Measurements from ENCODE around the gene RAB27B. TPM values are rescaled to one million over a fixed set of nuclear protein-coding genes. Genes with fewer than 3 reads are reported as not detected.

RAB27B gene
- total RNA-seq, 1 donor from 2014 or later, result 0.64 TPM

- DNase-seq (no peak), ATAC-seq (ENCODE audit: low read depth) (no peak)
- ChIA-PET POLR2A (no interaction called here), CTCF (no interaction called here)
- Mint-ChIP-seq H3K36me3 (ENCODE audit: low read depth) (no peaks in the 10 kb centered on the region), H3K9me3 (no peaks in the 10 kb centered on the region), H3K4me1 (no peaks in the 10 kb centered on the region), H3K27me3 (peaks cover 3% of the 10 kb centered on the region), H3K27ac (no peak overlapping the region), H3K4me3 (no peak overlapping the region)
- TF ChIP-seq CTCF (IDR thresholded peaks at IDR 0.05), result no peak
- intact Hi-C loops (cut with micrococcal nuclease), result no loop called here
These were observed 96.7 kb downstream of the RAB27B start for GRCh38 chr18:54924948-54925347.

GRCh38 chr18:54926593-54927325 lies 98.5 kb downstream of the RAB27B start:
- Mint-ChIP-seq H3K4me3 (no peak overlapping the region), H3K27me3 (peaks cover 3% of the 10 kb centered on the region), H3K9me3 (no peaks in the 10 kb centered on the region), H3K36me3 (ENCODE audit: low read depth) (no peaks in the 10 kb centered on the region), H3K27ac (no peak overlapping the region), H3K4me1 (no peaks in the 10 kb centered on the region)
- ChIA-PET POLR2A (no interaction called here), CTCF (interaction anchor here (0.8 kb wide), 1 partner anchor 17 kb away, joined by 3 read pairs; no protein-coding TSS in a partner anchor)
- ATAC-seq (ENCODE audit: low read depth) (no peak), DNase-seq (no peak)
- no peak for TF ChIP-seq CTCF (IDR thresholded peaks at IDR 0.05)
- intact Hi-C loops (cut with micrococcal nuclease), result no loop called here

GRCh38 chr18:54928236-54928635 lies 100.0 kb downstream of the RAB27B start:
- ChIA-PET CTCF (no interaction called here), POLR2A (no interaction called here)
- intact Hi-C loops (cut with micrococcal nuclease), result no loop called here
- Mint-ChIP-seq H3K27me3 (peaks cover 1% of the 10 kb centered on the region), H3K27ac (no peak overlapping the region), H3K4me1 (no peaks in the 10 kb centered on the region), H3K4me3 (no peak overlapping the region), H3K36me3 (ENCODE audit: low read depth) (no peaks in the 10 kb centered on the region), H3K9me3 (no peaks in the 10 kb centered on the region)
- no peak for TF ChIP-seq CTCF (IDR thresholded peaks at IDR 0.05)
- ATAC-seq (ENCODE audit: low read depth), result no peak
- DNase-seq, result no peak

- no peak for ATAC-seq (ENCODE audit: low read depth)
- intact Hi-C loops (cut with micrococcal nuclease), result no loop called here
- POLR2A ChIA-PET, result no interaction called here
- no peak for DNase-seq
- Mint-ChIP-seq H3K4me3 (no peak overlapping the region), H3K27ac (no peak overlapping the region), H3K4me1 (no peaks in the 10 kb centered on the region), H3K9me3 (no peaks in the 10 kb centered on the region), H3K36me3 (ENCODE audit: low read depth) (no peaks in the 10 kb centered on the region), H3K27me3 (peaks cover 1% of the 10 kb centered on the region)
- CTCF ChIA-PET, result no interaction called here
- TF ChIP-seq CTCF (IDR thresholded peaks at IDR 0.05), result no peak
These were observed 102.9 kb downstream of the RAB27B start for GRCh38 chr18:54931152-54931551.

GRCh38 chr18:54932472-54932871 lies 104.2 kb downstream of the RAB27B start:
- Mint-ChIP-seq H3K27ac (no peak overlapping the region), H3K27me3 (peaks cover 4% of the 10 kb centered on the region), H3K4me3 (no peak overlapping the region), H3K36me3 (ENCODE audit: low read depth) (no peaks in the 10 kb centered on the region), H3K4me1 (no peaks in the 10 kb centered on the region), H3K9me3 (no peaks in the 10 kb centered on the region)
- POLR2A ChIA-PET, result no interaction called here
- DNase-seq, result no peak
- TF ChIP-seq CTCF (IDR thresholded peaks at IDR 0.05), result no peak
- intact Hi-C loops (cut with micrococcal nuclease), result no loop called here
- CTCF ChIA-PET, result no interaction called here
- ATAC-seq (ENCODE audit: low read depth), result no peak
